Caco-2 (cell line): ENCODE results near the gene MAP3K7CL. TPM values are rescaled to one million over a fixed set of nuclear protein-coding genes. Genes with fewer than 3 reads are reported as not detected.

Experiments used
- BruUV-seq: library from RNA; stranded (reverse); fragments of 400-500 nt; replicated peaks from 2 replicates; lab custom pipeline; 2021; lab: Mats Ljungman, UMichigan
- CTCF ChIA-PET: fragments of 300-600 bp; sonication (Branson Sonifier 250); formaldehyde crosslinking; loops from one replicate; lab custom pipeline; 2022; ENCODE audit warnings: antibody characterized with exemption; lab: Charles Lee
- POLR2A ChIA-PET: fragments of 300-600 bp; sonication (Branson Sonifier 250); formaldehyde crosslinking; loops from one replicate; lab custom pipeline; 2022; ENCODE audit warnings: antibody characterized with exemption; lab: Charles Lee
- DNase-seq, 2 experiments: peaks; one replicate each; pipeline versions ENCODE4 v3.0.0 to v3.0.0-alpha.2; 2020 to 2022
- H3K27me3 ChIP-seq: replicated peaks from 2 replicates; pipeline ENCODE4 v1.6.0; 2011; ENCODE audit warnings: low read length; ENCODE audit not compliant: control insufficient read depth, insufficient read depth
- H3K36me3 ChIP-seq: 2 replicates; pipeline ENCODE4 v1.5.1; 2011; ENCODE audit warnings: low read length; ENCODE audit not compliant: control insufficient read depth, insufficient read depth
- H3K4me1 ChIP-seq: fragments of 250-450 bp; sonication (Bioruptor Pico); 2 replicates; pipeline ENCODE4 v1.5.1; 2020; ENCODE audit warnings: mild to moderate bottlenecking
- H3K4me3 ChIP-seq: 2 replicates; pipeline ENCODE4 v1.5.1; 2011; ENCODE audit warnings: low read depth, mild to moderate bottlenecking, control low read depth, low read length
- H3K9me3 ChIP-seq: fragments of 250-450 bp; sonication (Bioruptor Pico); 2 replicates; pipeline ENCODE4 v1.5.1; 2020; ENCODE audit warnings: mild to moderate bottlenecking, moderate library complexity
- H3K27ac Mint-ChIP-seq: one replicate; pipeline ENCODE4 v1.8.0; 2022; ENCODE audit warnings: mixed read lengths; ENCODE audit not compliant: unreplicated experiment
- H3K27me3 Mint-ChIP-seq: one replicate; pipeline ENCODE4 v1.8.0; 2022; ENCODE audit warnings: mixed read lengths; ENCODE audit not compliant: insufficient read depth, unreplicated experiment
- H3K36me3 Mint-ChIP-seq: one replicate; pipeline ENCODE4 v1.8.0; 2022; ENCODE audit warnings: mild to moderate bottlenecking, mixed read lengths; ENCODE audit not compliant: insufficient read depth, unreplicated experiment
- H3K4me1 Mint-ChIP-seq: one replicate; pipeline ENCODE4 v1.8.0; 2022; ENCODE audit warnings: low read depth, mixed read lengths; ENCODE audit not compliant: unreplicated experiment
- H3K4me3 Mint-ChIP-seq: one replicate; pipeline ENCODE4 v1.8.0; 2022; ENCODE audit warnings: mild to moderate bottlenecking, moderate library complexity, mixed read lengths; ENCODE audit not compliant: unreplicated experiment
- H3K9me3 Mint-ChIP-seq: one replicate; pipeline ENCODE4 v1.8.0; 2022; ENCODE audit warnings: mixed read lengths; ENCODE audit not compliant: unreplicated experiment
- CTCF ChIP-seq, 2 experiments: fragments of 200-600 bp in 1 of 2; IDR thresholded peaks; 1 replicate in 1 of 2; 2 replicates in 1 of 2; pipeline versions ENCODE4 v1.5.1 to v1.8.0; 2011 to 2022; ENCODE audit warnings: antibody characterized with exemption in 1 of 2, control low read depth in 1 of 2, inconsistent platforms in 1 of 2, low read depth in 1 of 2, low read length in 1 of 2, mild to moderate bottlenecking in 1 of 2, moderate library complexity in 1 of 2; ENCODE audit not compliant: insufficient read depth in 1 of 2, severe bottlenecking in 1 of 2, unreplicated experiment in 1 of 2
- intact Hi-C: fragments of 100-400 bp; cut with micrococcal nuclease; formaldehyde crosslinking; loops from one replicate; pipeline ENCODE4 v1.10.0; 2022; ENCODE audit not compliant: unreplicated experiment
- total RNA-seq: library from RNA; stranded (reverse); gene quantifications from 2 replicates; pipeline ENCODE4 v1.2.3, GENCODE V29; 2022

The MAP3K7CL gene
- total RNA-seq, 1 experiment from 2014 or later = 8.2 TPM

- Histone ChIP-seq H3K4me3 (no peak overlapping the region), H3K9me3 (no peaks in the 10 kb centered on the region), H3K27me3 (no peaks in the 10 kb centered on the region), H3K36me3 (no peaks in the 10 kb centered on the region), H3K4me1 (no peaks in the 10 kb centered on the region)
- no TSS peak for BruUV-seq
- no peak for TF ChIP-seq CTCF (IDR thresholded peaks at IDR 0.05; ENCODE audit: insufficient read depth in 1 of 2, low read depth in 1 of 2, low read length in 1 of 2, severe bottlenecking in 1 of 2, unreplicated experiment in 1 of 2)
- intact Hi-C loops = no loop called here
- DNase-seq = no peak
- Mint-ChIP-seq H3K27me3 (no peaks in the 10 kb centered on the region), H3K4me3 (no peak overlapping the region), H3K9me3 (no peaks in the 10 kb centered on the region), H3K27ac (no peak overlapping the region), H3K4me1 (peaks cover 2% of the 10 kb centered on the region), H3K36me3 (no peaks in the 10 kb centered on the region)
- ChIA-PET CTCF (no interaction called here), POLR2A (no interaction called here)
Measured at GRCh38 chr21:29211205-29211604, 80.8 kb downstream of the MAP3K7CL start.

- H3K36me3 ChIP-seq = no peaks in the 10 kb centered on the region
- no peaks in the 10 kb centered on the region for H3K27me3 Mint-ChIP-seq
- H3K4me1 ChIP-seq = no peaks in the 10 kb centered on the region
- no peak for DNase-seq
- TF ChIP-seq CTCF (IDR thresholded peaks at IDR 0.05; ENCODE audit: insufficient read depth in 1 of 2, low read depth in 1 of 2, low read length in 1 of 2, severe bottlenecking in 1 of 2, unreplicated experiment in 1 of 2) = no peak
- no peaks in the 10 kb centered on the region for H3K36me3 Mint-ChIP-seq
- no peak overlapping the region for H3K27ac Mint-ChIP-seq
- no TSS peak for BruUV-seq
- H3K4me3 ChIP-seq = no peak overlapping the region
- no peaks in the 10 kb centered on the region for H3K9me3 Mint-ChIP-seq
- intact Hi-C loops = no loop called here
- no peaks in the 10 kb centered on the region for H3K27me3 ChIP-seq
- no peaks in the 10 kb centered on the region for H3K4me1 Mint-ChIP-seq
- no peak overlapping the region for H3K4me3 Mint-ChIP-seq
- ChIA-PET CTCF (no interaction called here), POLR2A (no interaction called here)
- no peaks in the 10 kb centered on the region for H3K9me3 ChIP-seq
Measured at GRCh38 chr21:29212446-29212845, 82.0 kb downstream of the MAP3K7CL start.

GRCh38 chr21:29213513-29214385 lies 83.3 kb downstream of the MAP3K7CL start:
- DNase-seq = no peak
- no peak for TF ChIP-seq CTCF (IDR thresholded peaks at IDR 0.05; ENCODE audit: insufficient read depth in 1 of 2, low read depth in 1 of 2, low read length in 1 of 2, severe bottlenecking in 1 of 2, unreplicated experiment in 1 of 2)
- H3K4me3 Mint-ChIP-seq = no peak overlapping the region
- peaks cover 11% of the 10 kb centered on the region for H3K9me3 Mint-ChIP-seq
- no peak overlapping the region for H3K27ac Mint-ChIP-seq
- H3K9me3 ChIP-seq = no peaks in the 10 kb centered on the region
- H3K27me3 Mint-ChIP-seq = no peaks in the 10 kb centered on the region
- ChIA-PET POLR2A (no interaction called here), CTCF (no interaction called here)
- intact Hi-C loops = no loop called here
- H3K4me1 Mint-ChIP-seq = peaks cover 11% of the 10 kb centered on the region
- no peaks in the 10 kb centered on the region for H3K4me1 ChIP-seq
- no peaks in the 10 kb centered on the region for H3K27me3 ChIP-seq
- no TSS peak for BruUV-seq
- no peak overlapping the region for H3K4me3 ChIP-seq
- no peaks in the 10 kb centered on the region for H3K36me3 ChIP-seq
- H3K36me3 Mint-ChIP-seq = no peaks in the 10 kb centered on the region
